Ovary (tissue), 3 donors: Measurements from ENCODE around the gene KCNJ9.
"Not testable (repeated sequence)": the region's sequence is repeated elsewhere in the genome, so short reads cannot be mapped to it uniquely, and the experiment has no call there.

Experiments used
- CTCF ChIP-seq, 3 donors: fragments of 450-650 bp in 2 of 3; fragments of 200-600 bp in 1 of 3; IDR thresholded peaks; one replicate each; pipeline versions ENCODE4 v1.5.1 to v1.8.0; 2016 to 2022; ENCODE audit warnings: antibody characterized with exemption in 3 of 3, mild to moderate bottlenecking in 1 of 3
- POLR2A ChIP-seq: fragments of 450-650 bp; IDR thresholded peaks from one replicate; pipeline ENCODE4 v1.6.1; 2017; ENCODE audit warnings: antibody characterized with exemption, mild to moderate bottlenecking, moderate library complexity
- donor health status: DM: no; HTN: no; CAD: no.

- not testable (repeated sequence) for TF ChIP-seq CTCF (IDR thresholded peaks at IDR 0.05); POLR2A
These were observed 30.1 kb downstream of the KCNJ9 start for GRCh38 chr1:160111462-160111861.
